HEK293 (cell line): ENCODE measurements around the gene POU2F2.

Experiments
- HOXA7 ChIP-seq: sonication (generic); formaldehyde crosslinking; IDR thresholded peaks from 2 replicates; pipeline ENCODE4 v1.8.1; 2022; ENCODE audit warnings: missing genetic modification reagents, borderline replicate concordance
- INSM2 ChIP-seq: fragments of 450-650 bp; formaldehyde crosslinking; IDR thresholded peaks from 2 replicates; pipeline ENCODE4 v1.5.1; 2016; ENCODE audit warnings: missing biosample characterization, missing genetic modification characterization
- KLF1 ChIP-seq: fragments of 450-650 bp; formaldehyde crosslinking; IDR thresholded peaks from 2 replicates; pipeline ENCODE4 v1.5.1; 2016; ENCODE audit warnings: missing biosample characterization, missing genetic modification characterization
- ZBTB21 ChIP-seq: fragments of 450-650 bp; formaldehyde crosslinking; IDR thresholded peaks from 2 replicates; pipeline ENCODE4 v1.5.1; 2017; ENCODE audit warnings: missing biosample characterization, missing genetic modification characterization
- ZBTB7A ChIP-seq: fragments of 450-650 bp; formaldehyde crosslinking; IDR thresholded peaks from 2 replicates; pipeline ENCODE4 v1.5.1; 2016; ENCODE audit warnings: low read depth, missing biosample characterization, missing genetic modification characterization
- ZFHX2 ChIP-seq: fragments of 450-650 bp; formaldehyde crosslinking; conservative IDR thresholded peaks from 2 replicates; pipeline ENCODE4 v1.5.1; 2016; ENCODE audit warnings: missing biosample characterization, missing genetic modification characterization
- ZNF140 ChIP-seq: fragments of 450-650 bp; formaldehyde crosslinking; IDR thresholded peaks from 2 replicates; pipeline ENCODE4 v1.5.1; 2016; ENCODE audit warnings: missing biosample characterization, missing genetic modification characterization
- ZNF157 ChIP-seq: fragments of 450-650 bp; formaldehyde crosslinking; IDR thresholded peaks from 2 replicates; pipeline ENCODE4 v1.5.1; 2016; ENCODE audit warnings: missing biosample characterization, missing genetic modification characterization
- ZNF174 ChIP-seq: fragments of 450-650 bp; formaldehyde crosslinking; IDR thresholded peaks from 2 replicates; pipeline ENCODE4 v1.5.0; 2017; ENCODE audit warnings: missing biosample characterization, mild to moderate bottlenecking, missing genetic modification characterization
- ZNF184 ChIP-seq: fragments of 450-650 bp; IDR thresholded peaks from 2 replicates; pipeline ENCODE4 v1.5.1; 2018; ENCODE audit warnings: missing biosample characterization, mild to moderate bottlenecking, missing genetic modification characterization
- ZNF354C ChIP-seq: fragments of 450-650 bp; formaldehyde crosslinking; IDR thresholded peaks from 2 replicates; pipeline ENCODE4 v1.5.1; 2016; ENCODE audit warnings: missing biosample characterization, missing genetic modification characterization, low read depth, borderline replicate concordance
- ZNF391 ChIP-seq: fragments of 450-650 bp; formaldehyde crosslinking; IDR thresholded peaks from 2 replicates; pipeline ENCODE4 v1.5.1; 2016; ENCODE audit warnings: low read depth, missing biosample characterization, missing genetic modification characterization, borderline replicate concordance
- ZNF530 ChIP-seq: fragments of 450-650 bp; formaldehyde crosslinking; IDR thresholded peaks from 2 replicates; pipeline ENCODE4 v1.5.1; 2016; ENCODE audit warnings: low read depth, missing biosample characterization, missing genetic modification characterization
- ZNF561 ChIP-seq: fragments of 450-650 bp; IDR thresholded peaks from 2 replicates; pipeline ENCODE4 v1.5.1; 2018; ENCODE audit warnings: missing biosample characterization, missing genetic modification characterization, borderline replicate concordance
- ZNF626 ChIP-seq: fragments of 450-650 bp; sonication (Bioruptor Pico); formaldehyde crosslinking; IDR thresholded peaks from 2 replicates; pipeline ENCODE4 v1.5.1; 2018; ENCODE audit warnings: missing biosample characterization, missing genetic modification characterization, inconsistent platforms
- ZSCAN5A ChIP-seq: fragments of 450-650 bp; formaldehyde crosslinking; IDR thresholded peaks from 2 replicates; pipeline ENCODE4 v1.5.1; 2016; ENCODE audit warnings: missing biosample characterization, missing genetic modification characterization
- TF ChIP-seq, protein P1 (sequence below): fragments of 450-650 bp; formaldehyde crosslinking; IDR thresholded peaks from 2 replicates; pipeline ENCODE4 v1.5.1; 2016; ENCODE audit warnings: missing biosample characterization, missing genetic modification characterization
- TF ChIP-seq, protein P2 (sequence below): sonication (generic); formaldehyde crosslinking; IDR thresholded peaks from 2 replicates; pipeline ENCODE4 v1.8.1; 2022; ENCODE audit warnings: mild to moderate bottlenecking, moderate library complexity, missing genetic modification reagents
- TF ChIP-seq, protein P3 (sequence below): fragments of 450-650 bp; formaldehyde crosslinking; IDR thresholded peaks from 2 replicates; pipeline ENCODE4 v1.5.0; 2017; ENCODE audit warnings: missing biosample characterization, missing genetic modification characterization, borderline replicate concordance
- TF ChIP-seq, protein P4 (sequence below): fragments of 450-650 bp; formaldehyde crosslinking; IDR thresholded peaks from 2 replicates; pipeline ENCODE4 v1.5.1; 2016; ENCODE audit warnings: missing biosample characterization, missing genetic modification characterization
- TF ChIP-seq, protein P5 (sequence below): fragments of 450-650 bp; formaldehyde crosslinking; IDR thresholded peaks from 2 replicates; pipeline ENCODE4 v1.5.1; 2016; ENCODE audit warnings: missing biosample characterization, missing genetic modification characterization
- TF ChIP-seq, protein P6 (sequence below): fragments of 450-650 bp; formaldehyde crosslinking; IDR thresholded peaks from 2 replicates; pipeline ENCODE4 v1.5.1; 2016; ENCODE audit warnings: missing biosample characterization, missing genetic modification characterization

POU2F2 gene

DNA sequence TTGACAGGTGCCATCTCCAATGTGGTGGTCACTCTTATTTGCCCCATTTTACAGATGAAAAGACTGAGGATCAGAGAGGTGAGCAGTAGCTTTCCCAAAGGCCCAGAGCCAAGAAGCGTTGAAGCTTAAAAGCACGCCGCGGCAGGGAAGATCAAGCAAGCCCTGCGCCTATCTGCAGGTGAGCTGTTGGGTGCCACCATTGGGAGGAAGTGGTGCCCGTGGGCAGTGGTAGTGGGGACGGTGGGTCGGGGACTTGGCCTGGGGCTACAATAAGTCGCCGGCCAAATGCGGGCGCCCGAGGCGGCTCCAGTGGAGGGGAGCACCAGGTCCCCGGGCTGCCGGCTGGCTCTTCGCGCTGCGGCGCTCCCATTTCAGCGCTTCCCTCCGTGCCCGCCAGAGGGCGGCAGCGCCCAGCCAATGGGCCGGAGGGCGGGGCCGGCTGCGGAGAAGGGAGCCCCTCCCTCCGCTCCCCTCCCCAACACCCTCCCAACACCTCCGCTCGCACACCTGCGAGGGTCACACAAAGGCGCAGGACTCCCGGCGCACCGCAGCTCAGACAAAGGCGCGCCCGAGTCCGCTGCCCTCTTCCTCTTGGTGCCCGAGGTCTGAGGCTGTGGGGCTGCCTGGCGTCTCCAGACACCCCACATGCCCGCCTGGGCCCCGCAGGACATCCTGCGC is 744 bp upstream of the POU2F2 start (continued):
- TF ChIP-seq, protein P1, sequence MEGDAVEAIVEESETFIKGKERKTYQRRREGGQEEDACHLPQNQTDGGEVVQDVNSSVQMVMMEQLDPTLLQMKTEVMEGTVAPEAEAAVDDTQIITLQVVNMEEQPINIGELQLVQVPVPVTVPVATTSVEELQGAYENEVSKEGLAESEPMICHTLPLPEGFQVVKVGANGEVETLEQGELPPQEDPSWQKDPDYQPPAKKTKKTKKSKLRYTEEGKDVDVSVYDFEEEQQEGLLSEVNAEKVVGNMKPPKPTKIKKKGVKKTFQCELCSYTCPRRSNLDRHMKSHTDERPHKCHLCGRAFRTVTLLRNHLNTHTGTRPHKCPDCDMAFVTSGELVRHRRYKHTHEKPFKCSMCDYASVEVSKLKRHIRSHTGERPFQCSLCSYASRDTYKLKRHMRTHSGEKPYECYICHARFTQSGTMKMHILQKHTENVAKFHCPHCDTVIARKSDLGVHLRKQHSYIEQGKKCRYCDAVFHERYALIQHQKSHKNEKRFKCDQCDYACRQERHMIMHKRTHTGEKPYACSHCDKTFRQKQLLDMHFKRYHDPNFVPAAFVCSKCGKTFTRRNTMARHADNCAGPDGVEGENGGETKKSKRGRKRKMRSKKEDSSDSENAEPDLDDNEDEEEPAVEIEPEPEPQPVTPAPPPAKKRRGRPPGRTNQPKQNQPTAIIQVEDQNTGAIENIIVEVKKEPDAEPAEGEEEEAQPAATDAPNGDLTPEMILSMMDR: peak; percentile 98
- no peak for TF ChIP-seq ZNF530 (tag by site-specific recombination)
- no peak for TF ChIP-seq ZBTB21
- TF ChIP-seq, protein P2, sequence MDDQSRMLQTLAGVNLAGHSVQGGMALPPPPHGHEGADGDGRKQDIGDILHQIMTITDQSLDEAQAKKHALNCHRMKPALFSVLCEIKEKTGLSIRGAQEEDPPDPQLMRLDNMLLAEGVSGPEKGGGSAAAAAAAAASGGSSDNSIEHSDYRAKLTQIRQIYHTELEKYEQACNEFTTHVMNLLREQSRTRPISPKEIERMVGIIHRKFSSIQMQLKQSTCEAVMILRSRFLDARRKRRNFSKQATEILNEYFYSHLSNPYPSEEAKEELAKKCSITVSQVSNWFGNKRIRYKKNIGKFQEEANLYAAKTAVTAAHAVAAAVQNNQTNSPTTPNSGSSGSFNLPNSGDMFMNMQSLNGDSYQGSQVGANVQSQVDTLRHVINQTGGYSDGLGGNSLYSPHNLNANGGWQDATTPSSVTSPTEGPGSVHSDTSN (CRISPR knock-in tag): no peak
- TF ChIP-seq ZBTB7A (tag by site-specific recombination): no peak
- TF ChIP-seq INSM2 (tag by site-specific recombination): no peak
- no peak for TF ChIP-seq ZNF174 (tag by site-specific recombination)
- no peak; the same call in 1 of the 2 replicates for TF ChIP-seq ZNF561 (tag by site-specific recombination)
- TF ChIP-seq, protein P3, sequence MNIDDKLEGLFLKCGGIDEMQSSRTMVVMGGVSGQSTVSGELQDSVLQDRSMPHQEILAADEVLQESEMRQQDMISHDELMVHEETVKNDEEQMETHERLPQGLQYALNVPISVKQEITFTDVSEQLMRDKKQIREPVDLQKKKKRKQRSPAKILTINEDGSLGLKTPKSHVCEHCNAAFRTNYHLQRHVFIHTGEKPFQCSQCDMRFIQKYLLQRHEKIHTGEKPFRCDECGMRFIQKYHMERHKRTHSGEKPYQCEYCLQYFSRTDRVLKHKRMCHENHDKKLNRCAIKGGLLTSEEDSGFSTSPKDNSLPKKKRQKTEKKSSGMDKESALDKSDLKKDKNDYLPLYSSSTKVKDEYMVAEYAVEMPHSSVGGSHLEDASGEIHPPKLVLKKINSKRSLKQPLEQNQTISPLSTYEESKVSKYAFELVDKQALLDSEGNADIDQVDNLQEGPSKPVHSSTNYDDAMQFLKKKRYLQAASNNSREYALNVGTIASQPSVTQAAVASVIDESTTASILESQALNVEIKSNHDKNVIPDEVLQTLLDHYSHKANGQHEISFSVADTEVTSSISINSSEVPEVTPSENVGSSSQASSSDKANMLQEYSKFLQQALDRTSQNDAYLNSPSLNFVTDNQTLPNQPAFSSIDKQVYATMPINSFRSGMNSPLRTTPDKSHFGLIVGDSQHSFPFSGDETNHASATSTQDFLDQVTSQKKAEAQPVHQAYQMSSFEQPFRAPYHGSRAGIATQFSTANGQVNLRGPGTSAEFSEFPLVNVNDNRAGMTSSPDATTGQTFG: no peak
- no peak for TF ChIP-seq ZNF157 (tag by site-specific recombination)
- no peak for TF ChIP-seq ZNF140 (tag by site-specific recombination)
- TF ChIP-seq, protein P4, sequence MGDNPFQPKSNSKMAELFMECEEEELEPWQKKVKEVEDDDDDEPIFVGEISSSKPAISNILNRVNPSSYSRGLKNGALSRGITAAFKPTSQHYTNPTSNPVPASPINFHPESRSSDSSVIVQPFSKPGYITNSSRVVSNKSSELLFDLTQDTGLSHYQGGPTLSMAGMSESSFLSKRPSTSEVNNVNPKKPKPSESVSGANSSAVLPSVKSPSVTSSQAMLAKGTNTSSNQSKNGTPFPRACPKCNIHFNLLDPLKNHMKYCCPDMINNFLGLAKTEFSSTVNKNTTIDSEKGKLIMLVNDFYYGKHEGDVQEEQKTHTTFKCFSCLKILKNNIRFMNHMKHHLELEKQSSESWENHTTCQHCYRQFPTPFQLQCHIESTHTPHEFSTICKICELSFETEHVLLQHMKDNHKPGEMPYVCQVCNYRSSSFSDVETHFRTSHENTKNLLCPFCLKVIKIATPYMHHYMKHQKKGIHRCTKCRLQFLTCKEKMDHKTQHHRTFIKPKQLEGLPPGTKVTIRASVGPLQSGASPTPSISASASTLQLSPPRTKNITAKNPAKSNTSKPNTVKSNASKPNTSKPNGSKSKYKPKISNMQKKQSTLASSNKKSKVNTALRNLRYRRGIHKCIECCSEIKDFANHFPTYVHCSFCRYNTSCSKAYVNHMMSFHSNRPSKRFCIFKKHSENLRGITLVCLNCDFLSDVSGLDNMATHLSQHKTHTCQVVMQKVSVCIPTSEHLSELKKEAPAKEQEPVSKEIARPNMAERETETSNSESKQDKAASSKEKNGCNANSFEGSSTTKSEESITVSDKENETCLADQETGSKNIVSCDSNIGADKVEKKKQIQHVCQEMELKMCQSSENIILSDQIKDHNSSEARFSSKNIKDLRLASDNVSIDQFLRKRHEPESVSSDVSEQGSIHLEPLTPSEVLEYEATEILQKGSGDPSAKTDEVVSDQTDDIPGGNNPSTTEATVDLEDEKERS: no peak
- no peak for TF ChIP-seq ZNF184 (tag by site-specific recombination)
- no peak for TF ChIP-seq ZSCAN5A (tag by site-specific recombination)
- TF ChIP-seq, protein P5, sequence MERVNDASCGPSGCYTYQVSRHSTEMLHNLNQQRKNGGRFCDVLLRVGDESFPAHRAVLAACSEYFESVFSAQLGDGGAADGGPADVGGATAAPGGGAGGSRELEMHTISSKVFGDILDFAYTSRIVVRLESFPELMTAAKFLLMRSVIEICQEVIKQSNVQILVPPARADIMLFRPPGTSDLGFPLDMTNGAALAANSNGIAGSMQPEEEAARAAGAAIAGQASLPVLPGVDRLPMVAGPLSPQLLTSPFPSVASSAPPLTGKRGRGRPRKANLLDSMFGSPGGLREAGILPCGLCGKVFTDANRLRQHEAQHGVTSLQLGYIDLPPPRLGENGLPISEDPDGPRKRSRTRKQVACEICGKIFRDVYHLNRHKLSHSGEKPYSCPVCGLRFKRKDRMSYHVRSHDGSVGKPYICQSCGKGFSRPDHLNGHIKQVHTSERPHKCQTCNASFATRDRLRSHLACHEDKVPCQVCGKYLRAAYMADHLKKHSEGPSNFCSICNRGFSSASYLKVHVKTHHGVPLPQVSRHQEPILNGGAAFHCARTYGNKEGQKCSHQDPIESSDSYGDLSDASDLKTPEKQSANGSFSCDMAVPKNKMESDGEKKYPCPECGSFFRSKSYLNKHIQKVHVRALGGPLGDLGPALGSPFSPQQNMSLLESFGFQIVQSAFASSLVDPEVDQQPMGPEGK: peak; percentile 96
- no peak for TF ChIP-seq ZNF354C
- TF ChIP-seq, protein P6, sequence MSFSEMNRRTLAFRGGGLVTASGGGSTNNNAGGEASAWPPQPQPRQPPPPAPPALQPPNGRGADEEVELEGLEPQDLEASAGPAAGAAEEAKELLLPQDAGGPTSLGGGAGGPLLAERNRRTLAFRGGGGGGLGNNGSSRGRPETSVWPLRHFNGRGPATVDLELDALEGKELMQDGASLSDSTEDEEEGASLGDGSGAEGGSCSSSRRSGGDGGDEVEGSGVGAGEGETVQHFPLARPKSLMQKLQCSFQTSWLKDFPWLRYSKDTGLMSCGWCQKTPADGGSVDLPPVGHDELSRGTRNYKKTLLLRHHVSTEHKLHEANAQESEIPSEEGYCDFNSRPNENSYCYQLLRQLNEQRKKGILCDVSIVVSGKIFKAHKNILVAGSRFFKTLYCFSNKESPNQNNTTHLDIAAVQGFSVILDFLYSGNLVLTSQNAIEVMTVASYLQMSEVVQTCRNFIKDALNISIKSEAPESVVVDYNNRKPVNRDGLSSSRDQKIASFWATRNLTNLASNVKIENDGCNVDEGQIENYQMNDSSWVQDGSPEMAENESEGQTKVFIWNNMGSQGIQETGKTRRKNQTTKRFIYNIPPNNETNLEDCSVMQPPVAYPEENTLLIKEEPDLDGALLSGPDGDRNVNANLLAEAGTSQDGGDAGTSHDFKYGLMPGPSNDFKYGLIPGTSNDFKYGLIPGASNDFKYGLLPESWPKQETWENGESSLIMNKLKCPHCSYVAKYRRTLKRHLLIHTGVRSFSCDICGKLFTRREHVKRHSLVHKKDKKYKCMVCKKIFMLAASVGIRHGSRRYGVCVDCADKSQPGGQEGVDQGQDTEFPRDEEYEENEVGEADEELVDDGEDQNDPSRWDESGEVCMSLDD (tag by site-specific recombination): peak; percentile 83; the same call in 1 of the 2 replicates
- TF ChIP-seq ZFHX2 (tag by site-specific recombination): no peak; the same call in 1 of the 2 replicates
- TF ChIP-seq ZNF391: no peak
- TF ChIP-seq HOXA7: no peak
- TF ChIP-seq KLF1 (tag by site-specific recombination): peak; percentile 95
- TF ChIP-seq ZNF626: no peak
